SH-SY5Y (cell line): ENCODE data around the gene SUN2.

Experiments
- GATA2 ChIP-seq: IDR thresholded peaks from 2 replicates; pipeline ENCODE4 v1.6.1; 2011; ENCODE audit warnings: mild to moderate bottlenecking, low read depth, low read length
- GATA3 ChIP-seq: IDR thresholded peaks from 2 replicates; pipeline ENCODE4 v1.6.1; 2011; ENCODE audit warnings: low read depth, mild to moderate bottlenecking, low read length, moderate library complexity

The SUN2 gene

GRCh38 chr22:38767313-38767712, 11.5 kb upstream of the SUN2 start:
- TF ChIP-seq GATA3 (no peak), GATA2 (no peak)

GRCh38 chr22:38766076-38766777, 10.4 kb upstream of the SUN2 start:
- TF ChIP-seq GATA3 (no peak), GATA2 (no peak)

GRCh38 chr22:38762551-38762983, 6.8 kb upstream of the SUN2 start:
- TF ChIP-seq GATA2, result no peak
- TF ChIP-seq GATA3, result no peak

- TF ChIP-seq GATA2 (no peak), GATA3 (no peak)
Observed at GRCh38 chr22:38761202-38762162, 5.7 kb upstream of the SUN2 start.

GRCh38 chr22:38760477-38761201, 4.8 kb upstream of the SUN2 start:
- TF ChIP-seq GATA3 (no peak), GATA2 (no peak)

- TF ChIP-seq GATA3 (no peak), GATA2 (no peak)
Observed at GRCh38 chr22:38759005-38759404, 3.2 kb upstream of the SUN2 start.

GRCh38 chr22:38758276-38758945, 2.6 kb upstream of the SUN2 start:
- TF ChIP-seq GATA2, result no peak

- no peak for TF ChIP-seq GATA2
- TF ChIP-seq GATA3, result no peak
Observed at GRCh38 chr22:38757464-38757757, 1.6 kb upstream of the SUN2 start.

GRCh38 chr22:38756711-38757463, 1.1 kb upstream of the SUN2 start:
- no peak for TF ChIP-seq GATA3
- TF ChIP-seq GATA2, result no peak

GRCh38 chr22:38755155-38755910, 465 bp downstream of the SUN2 start:
- TF ChIP-seq GATA3 (no peak), GATA2 (no peak)

GRCh38 chr22:38754751-38755154, 1.0 kb downstream of the SUN2 start:
- no peak for TF ChIP-seq GATA2
- no peak for TF ChIP-seq GATA3

GRCh38 chr22:38753948-38754750, 1.6 kb downstream of the SUN2 start:
- no peak for TF ChIP-seq GATA3
- TF ChIP-seq GATA2, result no peak
